Activated T-cell treated with anti-CD3 and anti-CD28 coated beads, Interleukin-2, amount 50 U/mL, for 48 hours (primary cell): ENCODE results near the gene CHRD.
"Not testable (repeated sequence)": the region's sequence is repeated elsewhere in the genome, so short reads cannot be mapped to it uniquely, and the experiment has no call there.

Source experiments
- DNase-seq, 2 experiments: peaks; one replicate each; pipeline ENCODE4 v3.0.0-alpha.2; 2020

Gene CHRD

DNA sequence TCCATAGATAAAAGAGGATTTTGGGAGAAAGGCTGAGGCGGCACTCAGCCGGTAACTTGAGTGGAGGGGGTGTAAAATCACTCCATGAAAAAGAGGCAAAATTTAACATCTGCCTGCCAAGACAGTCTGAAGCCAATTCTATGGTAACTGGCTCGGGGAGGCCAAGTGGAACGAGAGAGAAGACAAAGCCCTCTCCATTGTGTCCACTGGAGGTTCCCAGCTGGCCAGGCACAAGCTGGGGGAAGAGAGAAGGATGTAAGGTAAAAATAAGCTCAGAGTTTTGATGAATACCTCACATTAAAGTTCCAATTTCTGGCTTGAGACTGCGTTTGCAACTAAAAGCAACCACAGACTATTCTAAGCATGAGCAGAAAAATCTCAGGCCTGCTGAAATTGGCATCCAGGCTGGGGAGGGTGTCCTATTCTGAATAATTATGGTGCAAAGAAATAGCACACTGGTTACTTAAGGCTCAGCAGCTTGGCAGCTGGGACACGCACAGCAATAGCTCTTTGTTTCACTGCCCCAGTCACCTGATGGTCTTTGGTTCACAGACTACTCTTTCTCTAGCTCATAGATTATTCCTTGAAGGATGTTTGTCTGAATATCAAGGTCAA is 48.8 kb downstream of the CHRD start:
- no peak for DNase-seq

GRCh38 chr3:184429786-184430185 is 49.9 kb downstream of the CHRD start:
- DNase-seq = no peak

DNA sequence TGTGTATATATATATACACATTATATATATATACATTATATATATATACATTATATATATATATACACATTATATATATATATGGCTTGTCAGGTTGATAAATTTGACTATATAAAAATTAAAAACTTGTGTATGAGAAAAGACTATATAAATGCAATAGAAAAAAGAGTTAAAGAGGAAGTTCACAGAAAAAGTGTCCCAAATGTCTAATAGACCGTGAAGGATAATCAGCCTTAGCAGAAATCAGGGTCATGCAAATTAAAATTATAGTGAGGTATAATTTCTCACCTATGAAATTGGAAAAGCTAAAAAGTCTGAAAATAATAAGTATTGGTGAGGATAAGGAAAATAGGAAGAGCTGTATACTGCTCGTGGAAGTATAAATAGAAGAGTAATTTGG is 51.1 kb downstream of the CHRD start:
- DNase-seq = no peak

DNA sequence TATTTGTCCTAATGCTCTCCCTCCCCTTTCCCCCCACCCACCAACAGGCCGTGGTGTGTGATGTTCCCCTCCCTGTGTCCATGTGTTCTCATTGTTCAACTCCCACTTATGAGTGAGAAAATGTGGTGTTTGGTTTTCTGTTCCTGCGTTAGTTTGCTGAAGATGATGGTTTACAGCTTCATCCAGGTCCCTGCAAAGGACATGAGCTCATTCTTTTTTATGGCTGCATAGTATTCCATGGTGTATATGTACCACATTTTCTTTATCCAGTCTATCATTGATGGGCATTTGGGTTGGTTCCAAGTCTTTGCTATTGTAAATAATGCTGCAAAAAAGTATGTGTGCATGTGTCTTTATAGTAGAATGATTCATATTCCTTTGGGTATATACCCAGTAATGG is 53.3 kb downstream of the CHRD start:
- not testable (repeated sequence) for DNase-seq

- no peak for DNase-seq
Measured at GRCh38 chr3:184439096-184439495, 59.2 kb downstream of the CHRD start.
